IMR-90 (cell line): ENCODE data around the gene SRXN1. TPM values are rescaled to one million over a fixed set of nuclear protein-coding genes. Genes with fewer than 3 reads are reported as not detected.

Experiments
- ATAC-seq: fragments of 200-7000 bp; cut with Tn5 transposase; 2 replicates; pipeline ENCODE4 v1.9.1; 2020; ENCODE audit warnings: low read depth, mild to moderate bottlenecking, moderate library complexity
- BruUV-seq: library from RNA; stranded (reverse); fragments of 400-500 nt; replicated peaks from 2 replicates; lab custom pipeline; 2021; lab: Mats Ljungman, UMichigan
- CTCF ChIA-PET: fragments of 300-600 bp; formaldehyde crosslinking; extraction: SDS; loops from one replicate; lab custom pipeline; 2021; ENCODE audit warnings: antibody characterized with exemption; lab: Yijun Ruan, JAX
- POLR2A ChIA-PET: fragments of 300-600 bp; sonication (Branson Sonifier 250); formaldehyde crosslinking; loops from one replicate; lab custom pipeline; 2022; ENCODE audit warnings: antibody characterized with exemption; ENCODE audit not compliant: unreplicated experiment; lab: Charles Lee
- DNase-seq: peaks from one replicate; pipeline ENCODE4 v3.0.0; 2013
- H2AFZ ChIP-seq: replicated peaks from 2 replicates; pipeline ENCODE3; 2013; ENCODE audit warnings: low read length, mild to moderate bottlenecking; ENCODE audit not compliant: poor library complexity
- H2AK5ac ChIP-seq: 2 replicates; pipeline ENCODE4 v1.6.1; 2013; ENCODE audit warnings: low read depth, low read length, inconsistent platforms
- H2AK9ac ChIP-seq: replicated peaks from 2 replicates; pipeline ENCODE3; 2013; ENCODE audit warnings: mild to moderate bottlenecking, low read depth, low read length, moderate library complexity; ENCODE audit not compliant: poor library complexity
- H2BK120ac ChIP-seq: 2 replicates; pipeline ENCODE4 v1.6.1; 2013; ENCODE audit warnings: low read depth, low read length, inconsistent platforms
- H2BK15ac ChIP-seq: 3 replicates; pipeline ENCODE4 v1.6.1; 2013; ENCODE audit warnings: low read depth, low read length, inconsistent platforms
- H2BK20ac ChIP-seq: 2 replicates; pipeline ENCODE4 v1.6.1; 2013; ENCODE audit warnings: low read depth, mild to moderate bottlenecking, inconsistent platforms, low read length, moderate library complexity
- H2BK5ac ChIP-seq: 2 replicates; pipeline ENCODE4 v1.6.1; 2013; ENCODE audit warnings: mild to moderate bottlenecking, low read depth, low read length, inconsistent platforms; ENCODE audit not compliant: poor library complexity, severe bottlenecking
- H3K14ac ChIP-seq: replicated peaks from 2 replicates; pipeline ENCODE4 v1.6.1; 2013; ENCODE audit warnings: low read depth, low read length, inconsistent platforms
- H3K18ac ChIP-seq: 2 replicates; pipeline ENCODE4 v1.6.1; 2013; ENCODE audit warnings: low read depth, low read length, control low read depth
- H3K23ac ChIP-seq: 2 replicates; pipeline ENCODE4 v1.6.1; 2013; ENCODE audit warnings: low read depth, low read length, inconsistent platforms
- H3K27ac ChIP-seq: 2 replicates; pipeline ENCODE4 v1.5.1; 2013; ENCODE audit warnings: mild to moderate bottlenecking, control low read depth, low read length; ENCODE audit not compliant: insufficient read depth
- H3K27me3 ChIP-seq: 2 replicates; pipeline ENCODE4 v1.6.1; 2013; ENCODE audit warnings: low read length; ENCODE audit not compliant: control insufficient read depth, insufficient read depth
- H3K36me3 ChIP-seq: 2 replicates; pipeline ENCODE4 v1.6.1; 2013; ENCODE audit warnings: low read length, mixed read lengths; ENCODE audit not compliant: control insufficient read depth, insufficient read depth
- H3K4ac ChIP-seq: 2 replicates; pipeline ENCODE4 v1.6.1; 2013; ENCODE audit warnings: low read depth, low read length, inconsistent platforms
- H3K4me1 ChIP-seq: 2 replicates; pipeline ENCODE4 v1.6.1; 2013; ENCODE audit warnings: low read length, mixed read lengths; ENCODE audit not compliant: control insufficient read depth, insufficient read depth
- H3K4me2 ChIP-seq: 2 replicates; pipeline ENCODE4 v1.6.1; 2013; ENCODE audit warnings: low read depth, mild to moderate bottlenecking, control low read depth, low read length, moderate library complexity
- H3K4me3 ChIP-seq: 2 replicates; pipeline ENCODE4 v1.5.1; 2013; ENCODE audit warnings: low read depth, mild to moderate bottlenecking, control low read depth, low read length, moderate library complexity; ENCODE audit not compliant: insufficient read depth
- H3K56ac ChIP-seq: 2 replicates; pipeline ENCODE4 v1.6.1; 2013; ENCODE audit warnings: low read length, inconsistent platforms; ENCODE audit not compliant: insufficient read depth; ENCODE audit errors: extremely low read depth
- H3K79me1 ChIP-seq, 2 experiments: 2 replicates each; pipeline ENCODE4 v1.6.1; 2013; ENCODE audit warnings: low read length in 2 of 2, inconsistent platforms in 1 of 2, low read depth in 1 of 2
- H3K9ac ChIP-seq: 2 replicates; pipeline ENCODE4 v1.6.1; 2013; ENCODE audit warnings: low read depth, low read length, control low read depth
- H3K9me1 ChIP-seq: 2 replicates; pipeline ENCODE4 v1.6.1; 2013; ENCODE audit warnings: low read length, inconsistent platforms; ENCODE audit not compliant: insufficient read depth
- H3K9me3 ChIP-seq: 2 replicates; pipeline ENCODE4 v1.6.1; 2013; ENCODE audit warnings: low read length; ENCODE audit not compliant: control insufficient read depth, insufficient read depth
- H4K20me1 ChIP-seq: 2 replicates; pipeline ENCODE4 v1.6.1; 2013; ENCODE audit warnings: low read length, inconsistent platforms; ENCODE audit not compliant: insufficient read depth
- H4K5ac ChIP-seq: 2 replicates; pipeline ENCODE4 v1.6.1; 2013; ENCODE audit warnings: mild to moderate bottlenecking, low read depth, low read length, control low read depth
- H4K8ac ChIP-seq, 2 experiments: 2 replicates each; pipeline ENCODE4 v1.6.1; 2013; ENCODE audit warnings: low read depth in 2 of 2, low read length in 2 of 2, control low read depth in 1 of 2, inconsistent platforms in 1 of 2
- H4K91ac ChIP-seq: 2 replicates; pipeline ENCODE4 v1.6.1; 2013; ENCODE audit warnings: low read depth, low read length, inconsistent platforms; ENCODE audit not compliant: insufficient read depth
- BHLHE40 ChIP-seq: fragments of 150-350 bp; IDR thresholded peaks from 2 replicates; pipeline ENCODE4 v1.6.1; 2016; ENCODE audit warnings: mild to moderate bottlenecking, low read depth, low read length
- CEBPB ChIP-seq: IDR thresholded peaks from 2 replicates; pipeline ENCODE4 v1.6.1; 2012; ENCODE audit warnings: low read depth, low read length, improper control_type of control experiment
- CHD1 ChIP-seq: IDR thresholded peaks from 2 replicates; pipeline ENCODE4 v1.6.1; 2012; ENCODE audit warnings: low read depth, low read length, improper control_type of control experiment
- FOS ChIP-seq: fragments of 150-350 bp; IDR thresholded peaks from 2 replicates; pipeline ENCODE4 v1.6.1; 2016; ENCODE audit warnings: low read depth, low read length
- MAFK ChIP-seq: IDR thresholded peaks from 2 replicates; pipeline ENCODE4 v1.6.1; 2012; ENCODE audit warnings: low read depth, low read length, improper control_type of control experiment
- MAZ ChIP-seq: IDR thresholded peaks from 2 replicates; pipeline ENCODE4 v1.6.1; 2012; ENCODE audit warnings: low read depth, mild to moderate bottlenecking, low read length, improper control_type of control experiment, moderate library complexity, borderline replicate concordance
- MXI1 ChIP-seq: IDR thresholded peaks from 2 replicates; pipeline ENCODE4 v1.6.1; 2012; ENCODE audit warnings: low read depth, mild to moderate bottlenecking, low read length, moderate library complexity, borderline replicate concordance
- NFE2L2 ChIP-seq: fragments of 150-350 bp; IDR thresholded peaks from 2 replicates; pipeline ENCODE4 v1.6.1; 2016; ENCODE audit warnings: low read depth, mild to moderate bottlenecking, low read length
- POLR2A ChIP-seq: IDR thresholded peaks from 2 replicates; pipeline ENCODE4 v1.6.1; 2012; ENCODE audit warnings: mild to moderate bottlenecking, low read depth, low read length
- RAD21 ChIP-seq: IDR thresholded peaks from 2 replicates; pipeline ENCODE4 v1.6.1; 2012; ENCODE audit warnings: low read length, improper control_type of control experiment
- RCOR1 ChIP-seq: IDR thresholded peaks from 2 replicates; pipeline ENCODE4 v1.6.1; 2012; ENCODE audit warnings: mild to moderate bottlenecking, low read length, improper control_type of control experiment; ENCODE audit not compliant: insufficient replicate concordance
- RFX5 ChIP-seq: IDR thresholded peaks from 2 replicates; pipeline ENCODE4 v1.8.0; 2012; ENCODE audit warnings: low read depth, mild to moderate bottlenecking, low read length, moderate library complexity
- SMC3 ChIP-seq: fragments of 150-350 bp; IDR thresholded peaks from 2 replicates; pipeline ENCODE4 v1.6.1; 2016; ENCODE audit warnings: low read depth, mild to moderate bottlenecking, antibody characterized with exemption, low read length, moderate library complexity
- WGBS, 2 experiments: methylation state at CpG; one replicate each; pipeline versions ENCODE4 v1.1.5 to v1.1.7; 2013; ENCODE audit warnings: missing lambda C conversion rate in 2 of 2; ENCODE audit not compliant: insufficient read length in 1 of 2; ENCODE audit errors: extremely low coverage in 2 of 2; 5-methylcytosine and 5-hydroxymethylcytosine counted together
- dilution Hi-C: fragments of 300-500 bp; cut with HindIII; formaldehyde crosslinking; loops from one replicate; pipeline ENCODE4 v1.14.3; 2018; ENCODE audit warnings: low sequenced_read_pairs; ENCODE audit not compliant: unreplicated experiment
- in situ Hi-C: fragments of 300-500 bp; cut with MboI; formaldehyde crosslinking; loops from 3 replicates; pipeline ENCODE4 v1.14.3; 2019; ENCODE audit warnings: low sequenced_read_pairs, inconsistent platforms, mixed read lengths
- intact Hi-C: fragments of 100-400 bp; cut with micrococcal nuclease; formaldehyde crosslinking; loops from 2 replicates; pipeline ENCODE4 v1.10.0; 2022
- polyA plus RNA-seq, 3 experiments: library from polyadenylated mRNA; depleted of rRNA; stranded (reverse); fragments of >200 nt; gene quantifications; 2 replicates each; pipeline ENCODE4 v1.2.3, GENCODE V29; 2012; ENCODE audit warnings: low replicate concordance in 1 of 3
- total RNA-seq: library from RNA; depleted of rRNA; stranded (reverse); fragments of >200 nt; gene quantifications from 2 replicates; pipeline ENCODE4 v1.2.3, GENCODE V29; 2012
- TF ChIP-seq, protein P1 (sequence below): fragments of 150-350 bp; IDR thresholded peaks from 2 replicates; pipeline ENCODE4 v1.6.1; 2016; ENCODE audit warnings: low read depth, mild to moderate bottlenecking, low read length, moderate library complexity, borderline replicate concordance
- TF ChIP-seq, protein P2 (sequence below): conservative IDR thresholded peaks from 2 replicates; pipeline ENCODE4 v1.5.1; 2012; ENCODE audit warnings: mild to moderate bottlenecking, low read depth, low read length, improper control_type of control experiment
- TF ChIP-seq, protein P3 (sequence below): fragments of 150-350 bp; IDR thresholded peaks from 2 replicates; pipeline ENCODE4 v1.6.1; 2017; ENCODE audit warnings: mild to moderate bottlenecking, antibody characterized with exemption, low read length, low read depth

The SRXN1 gene
- total and polyA plus RNA-seq, 2 of the 4 experiments (the other 2 are of a cell fraction), result 51.2 to 71.2 TPM

DNA sequence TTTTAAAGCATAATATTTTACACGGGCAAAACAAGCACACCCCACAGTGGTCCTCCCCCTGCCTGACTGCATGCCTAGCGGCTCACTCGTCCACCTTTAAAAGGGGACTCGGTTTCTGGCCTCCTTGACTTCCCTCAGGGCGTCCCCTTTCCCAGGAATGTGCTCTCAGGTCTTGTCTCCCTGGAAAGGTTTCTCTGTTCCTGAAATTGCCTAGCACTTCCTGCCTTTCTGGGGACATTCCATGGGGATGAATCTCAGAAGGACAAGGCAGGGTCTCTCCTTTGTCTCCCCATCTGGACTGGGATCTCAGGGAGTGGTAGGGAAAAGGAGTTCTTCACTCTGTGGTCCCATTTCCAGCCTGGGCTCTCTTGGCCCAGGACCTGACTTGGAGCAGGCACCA, 47.8 kb downstream of the SRXN1 start:
- Histone ChIP-seq H4K20me1 (no peaks in the 10 kb centered on the region), H3K9ac (no peak overlapping the region), H4K5ac (no peak overlapping the region), H3K79me1 (no peaks in the 10 kb centered on the region), H2BK15ac (no peak overlapping the region), H2AFZ (no peak overlapping the region), H3K4me2 (no peak overlapping the region), H3K9me3 (no peaks in the 10 kb centered on the region), H4K8ac (no peak overlapping the region), H3K4me3 (no peak overlapping the region), H3K14ac (no peak overlapping the region), H2AK5ac (no peak overlapping the region), H3K18ac (no peak overlapping the region), H3K23ac (no peak overlapping the region), H3K27ac (no peak overlapping the region), H2BK5ac (no peak overlapping the region), H2BK120ac (no peak overlapping the region), H3K4me1 (no peaks in the 10 kb centered on the region), H2AK9ac (no peak overlapping the region), H3K36me3 (no peaks in the 10 kb centered on the region), H3K4ac (no peak overlapping the region), H3K56ac (no peak overlapping the region), H3K9me1 (no peaks in the 10 kb centered on the region), H4K91ac (no peak overlapping the region), H2BK20ac (no peak overlapping the region), H3K27me3 (peaks cover 54% of the 10 kb centered on the region)
- WGBS, 2 experiments, result no CpG with 5 or more reads among the region's 5 CpGs
- in situ Hi-C loops, result no loop called here
- dilution Hi-C loops, result no loop called here
- no TSS peak for BruUV-seq
- DNase-seq, result no peak
- ChIA-PET CTCF (no interaction called here), POLR2A (no interaction called here)
- intact Hi-C loops, result no loop called here
- TF ChIP-seq RAD21 (no peak), POLR2A (no peak), BHLHE40 (no peak), NFE2L2 (no peak), RCOR1 (no peak), CHD1 (no peak), RFX5 (no peak), MAZ (no peak), FOS (no peak), SMC3 (no peak), CEBPB (no peak), MXI1 (no peak), MAFK (no peak)
- TF ChIP-seq, protein P1, sequence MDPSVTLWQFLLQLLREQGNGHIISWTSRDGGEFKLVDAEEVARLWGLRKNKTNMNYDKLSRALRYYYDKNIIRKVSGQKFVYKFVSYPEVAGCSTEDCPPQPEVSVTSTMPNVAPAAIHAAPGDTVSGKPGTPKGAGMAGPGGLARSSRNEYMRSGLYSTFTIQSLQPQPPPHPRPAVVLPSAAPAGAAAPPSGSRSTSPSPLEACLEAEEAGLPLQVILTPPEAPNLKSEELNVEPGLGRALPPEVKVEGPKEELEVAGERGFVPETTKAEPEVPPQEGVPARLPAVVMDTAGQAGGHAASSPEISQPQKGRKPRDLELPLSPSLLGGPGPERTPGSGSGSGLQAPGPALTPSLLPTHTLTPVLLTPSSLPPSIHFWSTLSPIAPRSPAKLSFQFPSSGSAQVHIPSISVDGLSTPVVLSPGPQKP, result no peak
- TF ChIP-seq, protein P2, sequence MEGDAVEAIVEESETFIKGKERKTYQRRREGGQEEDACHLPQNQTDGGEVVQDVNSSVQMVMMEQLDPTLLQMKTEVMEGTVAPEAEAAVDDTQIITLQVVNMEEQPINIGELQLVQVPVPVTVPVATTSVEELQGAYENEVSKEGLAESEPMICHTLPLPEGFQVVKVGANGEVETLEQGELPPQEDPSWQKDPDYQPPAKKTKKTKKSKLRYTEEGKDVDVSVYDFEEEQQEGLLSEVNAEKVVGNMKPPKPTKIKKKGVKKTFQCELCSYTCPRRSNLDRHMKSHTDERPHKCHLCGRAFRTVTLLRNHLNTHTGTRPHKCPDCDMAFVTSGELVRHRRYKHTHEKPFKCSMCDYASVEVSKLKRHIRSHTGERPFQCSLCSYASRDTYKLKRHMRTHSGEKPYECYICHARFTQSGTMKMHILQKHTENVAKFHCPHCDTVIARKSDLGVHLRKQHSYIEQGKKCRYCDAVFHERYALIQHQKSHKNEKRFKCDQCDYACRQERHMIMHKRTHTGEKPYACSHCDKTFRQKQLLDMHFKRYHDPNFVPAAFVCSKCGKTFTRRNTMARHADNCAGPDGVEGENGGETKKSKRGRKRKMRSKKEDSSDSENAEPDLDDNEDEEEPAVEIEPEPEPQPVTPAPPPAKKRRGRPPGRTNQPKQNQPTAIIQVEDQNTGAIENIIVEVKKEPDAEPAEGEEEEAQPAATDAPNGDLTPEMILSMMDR, result no peak
- TF ChIP-seq, protein P3, sequence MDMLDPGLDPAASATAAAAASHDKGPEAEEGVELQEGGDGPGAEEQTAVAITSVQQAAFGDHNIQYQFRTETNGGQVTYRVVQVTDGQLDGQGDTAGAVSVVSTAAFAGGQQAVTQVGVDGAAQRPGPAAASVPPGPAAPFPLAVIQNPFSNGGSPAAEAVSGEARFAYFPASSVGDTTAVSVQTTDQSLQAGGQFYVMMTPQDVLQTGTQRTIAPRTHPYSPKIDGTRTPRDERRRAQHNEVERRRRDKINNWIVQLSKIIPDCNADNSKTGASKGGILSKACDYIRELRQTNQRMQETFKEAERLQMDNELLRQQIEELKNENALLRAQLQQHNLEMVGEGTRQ, result no peak
- ATAC-seq, result no peak
